OCI-LY3 (cell line): Measurements from ENCODE around the gene LINC01488.

ENCODE experiments used
- H2AFZ ChIP-seq: fragments of 200-600, 300-600 bp; shearing (Covaris generic); 2 replicates; pipeline ENCODE4 v1.6.0; 2014; ENCODE audit warnings: antibody characterized with exemption, low read depth, low read length
- H3K27ac ChIP-seq: fragments of 200-600, 300-600 bp; sonication (generic); 2 replicates; pipeline ENCODE4 v1.5.1; 2014; ENCODE audit warnings: mild to moderate bottlenecking, low read length, moderate library complexity, mixed read lengths
- H3K27me3 ChIP-seq: fragments of 200-600, 300-600 bp; sonication (generic); 2 replicates; pipeline ENCODE4 v1.6.1; 2014; ENCODE audit warnings: low read depth, low read length, mixed read lengths
- H3K36me3 ChIP-seq: fragments of 200-600, 300-600 bp; sonication (generic); replicated peaks from 2 replicates; pipeline ENCODE3; 2014; ENCODE audit warnings: low read depth, low read length, mixed read lengths
- H3K4me1 ChIP-seq: fragments of 300-600, 200-600 bp; sonication (generic); 2 replicates; pipeline ENCODE4 v1.6.1; 2014; ENCODE audit warnings: low read length, mixed read lengths
- H3K4me2 ChIP-seq: fragments of 200-600, 300-600 bp; sonication (generic); 2 replicates; pipeline ENCODE4 v1.6.1; 2014; ENCODE audit warnings: low read length, mixed read lengths
- H3K4me3 ChIP-seq: fragments of 300-600, 200-600 bp; sonication (generic); 2 replicates; pipeline ENCODE4 v1.5.1; 2014; ENCODE audit warnings: antibody characterized with exemption, mild to moderate bottlenecking, low read length, moderate library complexity
- H3K79me2 ChIP-seq: fragments of 300-600, 200-600 bp; shearing (Covaris generic); 2 replicates; pipeline ENCODE4 v1.6.1; 2014; ENCODE audit warnings: mild to moderate bottlenecking, low read length, mixed read lengths
- H3K9ac ChIP-seq: fragments of 300-600, 200-600 bp; shearing (Covaris generic); 2 replicates; pipeline ENCODE4 v1.6.0; 2014; ENCODE audit warnings: mild to moderate bottlenecking, low read length, moderate library complexity
- H3K9me3 ChIP-seq: fragments of 200-600, 300-600 bp; shearing (Covaris generic); 2 replicates; pipeline ENCODE4 v1.6.1; 2014; ENCODE audit warnings: low read length, mixed read lengths; ENCODE audit not compliant: insufficient read depth
- H4K20me1 ChIP-seq: fragments of 200-600, 300-600 bp; sonication (generic); 2 replicates; pipeline ENCODE4 v1.6.1; 2016; ENCODE audit warnings: low read length, mixed read lengths; ENCODE audit not compliant: insufficient read depth
- CTCF ChIP-seq: fragments of 200-600, 300-600 bp; sonication (generic); IDR thresholded peaks from 2 replicates; pipeline ENCODE4 v1.5.1; 2014; ENCODE audit warnings: antibody characterized with exemption, low read length, low read depth
- EZH2phosphoT487 ChIP-seq: fragments of 200-600 bp; shearing (Covaris generic); IDR thresholded peaks from 2 replicates; pipeline ENCODE4 v1.6.1; 2018; ENCODE audit warnings: antibody characterized with exemption, mixed run types, low read depth

LINC01488 gene

GRCh38 chr11:69520186-69520916 is 38.9 kb downstream of the LINC01488 start:
- Histone ChIP-seq H3K4me1 (peaks cover 18% of the 10 kb centered on the region), H3K4me3 (no peak overlapping the region), H3K9ac (no peak overlapping the region), H3K27ac (no peak overlapping the region), H3K36me3 (peaks cover 18% of the 10 kb centered on the region), H2AFZ (no peak overlapping the region), H3K79me2 (no peaks in the 10 kb centered on the region), H3K4me2 (no peak overlapping the region), H3K9me3 (peaks cover 34% of the 10 kb centered on the region), H3K27me3 (peaks cover 9% of the 10 kb centered on the region; the same call in 1 of the 2 replicates), H4K20me1 (no peaks in the 10 kb centered on the region)
- no peak for TF ChIP-seq EZH2phosphoT487
- no peak for TF ChIP-seq CTCF

GRCh38 chr11:69521457-69521856 is 40.0 kb downstream of the LINC01488 start:
- peaks cover 25% of the 10 kb centered on the region for H3K9me3 ChIP-seq
- H3K27me3 ChIP-seq = peaks cover 9% of the 10 kb centered on the region; the same call in 1 of the 2 replicates
- no peaks in the 10 kb centered on the region for H3K79me2 ChIP-seq
- TF ChIP-seq CTCF (no peak), EZH2phosphoT487 (no peak)
- no peak overlapping the region for H3K27ac ChIP-seq
- H3K9ac ChIP-seq = no peak overlapping the region
- no peak overlapping the region for H3K4me3 ChIP-seq
- no peaks in the 10 kb centered on the region for H4K20me1 ChIP-seq
- no peak overlapping the region for H2AFZ ChIP-seq
- peaks cover 11% of the 10 kb centered on the region for H3K36me3 ChIP-seq
- H3K4me1 ChIP-seq = peaks cover 7% of the 10 kb centered on the region; the same call in 1 of the 2 replicates
- H3K4me2 ChIP-seq = no peak overlapping the region

- Histone ChIP-seq H3K4me2 (no peak overlapping the region), H3K4me3 (no peak overlapping the region), H3K27ac (no peak overlapping the region), H3K9me3 (peaks cover 6% of the 10 kb centered on the region; the same call in 1 of the 2 replicates), H3K4me1 (peaks cover 7% of the 10 kb centered on the region; the same call in 1 of the 2 replicates), H3K27me3 (peaks cover 9% of the 10 kb centered on the region; the same call in 1 of the 2 replicates), H4K20me1 (no peaks in the 10 kb centered on the region), H3K9ac (no peak overlapping the region), H3K36me3 (peaks cover 3% of the 10 kb centered on the region), H2AFZ (no peak overlapping the region), H3K79me2 (no peaks in the 10 kb centered on the region)
- TF ChIP-seq EZH2phosphoT487 (no peak), CTCF (no peak)
These were observed 42.0 kb downstream of the LINC01488 start for GRCh38 chr11:69523453-69523852.

- Histone ChIP-seq H3K27me3 (peaks cover 5% of the 10 kb centered on the region; the same call in 1 of the 2 replicates), H3K4me2 (no peak overlapping the region), H3K4me3 (no peak overlapping the region), H3K9ac (no peak overlapping the region), H3K36me3 (peaks cover under 1% of the 10 kb centered on the region), H3K79me2 (no peaks in the 10 kb centered on the region), H4K20me1 (no peaks in the 10 kb centered on the region), H3K27ac (no peak overlapping the region), H3K9me3 (peaks cover 1% of the 10 kb centered on the region; the same call in 1 of the 2 replicates), H2AFZ (no peak overlapping the region), H3K4me1 (peaks cover 7% of the 10 kb centered on the region; the same call in 1 of the 2 replicates)
- no peak for TF ChIP-seq CTCF
- TF ChIP-seq EZH2phosphoT487 = no peak
These were observed 42.9 kb downstream of the LINC01488 start for GRCh38 chr11:69524291-69524882.
